Naive thymus-derived CD4-positive, alpha-beta T cell (primary cell): ENCODE measurements around the gene SPATA6L. TPM values are rescaled to one million over a fixed set of nuclear protein-coding genes. Genes with fewer than 3 reads are reported as not detected.

Source experiments
- ATAC-seq: fragments of 150-1000 bp; cut with Tn5 transposase; 2 replicates; pipeline ENCODE4 v1.10.0; 2021; ENCODE audit warnings: mild to moderate bottlenecking, moderate library complexity
- CTCF ChIA-PET: fragments of 350-600 bp; sonication (Branson Sonifier 250); formaldehyde crosslinking; loops from one replicate; lab custom pipeline; 2021; ENCODE audit warnings: antibody characterized with exemption; lab: Charles Lee
- POLR2A ChIA-PET: fragments of 350-600 bp; sonication (Branson Sonifier 250); formaldehyde crosslinking; loops from one replicate; lab custom pipeline; 2021; ENCODE audit warnings: antibody characterized with exemption, inconsistent platforms; lab: Charles Lee
- DNase-seq, 9 donors: peaks; one replicate each; pipeline versions ENCODE4 v3.0.0 to v3.0.0-alpha.2; 2020 to 2022; ENCODE audit warnings: mixed read lengths in 1 of 9
- H3K27ac ChIP-seq: one replicate; pipeline ENCODE4 v1.7.0; 2013; ENCODE audit warnings: mild to moderate bottlenecking, low read depth, low read length, moderate library complexity
- H3K27me3 ChIP-seq, 2 donors: one replicate each; pipeline ENCODE4 v1.7.0; 2013; ENCODE audit warnings: low read length in 2 of 2, mild to moderate bottlenecking in 2 of 2, moderate library complexity in 2 of 2; ENCODE audit not compliant: control insufficient read depth in 2 of 2, insufficient read depth in 2 of 2
- H3K36me3 ChIP-seq, 3 experiments: 1 replicate in 2 of 3; 2 replicates in 1 of 3; pipeline ENCODE4 v1.7.0; 2013; ENCODE audit warnings: low read length in 3 of 3, mild to moderate bottlenecking in 3 of 3, moderate library complexity in 1 of 3; ENCODE audit not compliant: insufficient read depth in 3 of 3, control insufficient read depth in 2 of 3
- H3K4me1 ChIP-seq, 2 donors: one replicate each; pipeline ENCODE4 v1.7.0; 2013; ENCODE audit warnings: low read length in 2 of 2, mild to moderate bottlenecking in 2 of 2, moderate library complexity in 1 of 2; ENCODE audit not compliant: control insufficient read depth in 2 of 2, insufficient read depth in 2 of 2
- H3K4me3 ChIP-seq: 2 replicates; pipeline ENCODE4 v1.7.0; 2013; ENCODE audit warnings: mild to moderate bottlenecking, low read length
- H3K9me3 ChIP-seq, 3 experiments: 1 replicate in 2 of 3; 2 replicates in 1 of 3; pipeline ENCODE4 v1.7.0; 2013; ENCODE audit warnings: low read length in 3 of 3; ENCODE audit not compliant: control insufficient read depth in 2 of 3
- H3K27ac Mint-ChIP-seq, 9 donors: one replicate each; pipeline ENCODE4 v1.8.0; 2020 to 2022; ENCODE audit warnings: mixed read lengths in 9 of 9, mild to moderate bottlenecking in 8 of 9, moderate library complexity in 5 of 9, inconsistent platforms in 2 of 9
- H3K27me3 Mint-ChIP-seq, 5 donors: one replicate each; pipeline ENCODE4 v1.8.0; 2021 to 2022; ENCODE audit warnings: mixed read lengths in 5 of 5, mild to moderate bottlenecking in 1 of 5
- H3K36me3 Mint-ChIP-seq, 5 donors: one replicate each; pipeline ENCODE4 v1.8.0; 2020 to 2022; ENCODE audit warnings: mixed read lengths in 5 of 5, mild to moderate bottlenecking in 3 of 5, inconsistent platforms in 1 of 5
- H3K4me1 Mint-ChIP-seq, 7 donors: one replicate each; pipeline ENCODE4 v1.8.0; 2020 to 2022; ENCODE audit warnings: mixed read lengths in 7 of 7, mild to moderate bottlenecking in 3 of 7, inconsistent platforms in 1 of 7
- H3K4me3 Mint-ChIP-seq, 10 donors: one replicate each; pipeline ENCODE4 v1.8.0; 2020 to 2022; ENCODE audit warnings: mild to moderate bottlenecking in 10 of 10, mixed read lengths in 10 of 10, moderate library complexity in 6 of 10, inconsistent platforms in 2 of 10
- H3K9me3 Mint-ChIP-seq, 11 donors: one replicate each; pipeline ENCODE4 v1.8.0; 2020 to 2022; ENCODE audit warnings: mixed read lengths in 11 of 11, mild to moderate bottlenecking in 4 of 11, inconsistent platforms in 1 of 11, moderate library complexity in 1 of 11
- intact Hi-C, 2 donors: fragments of 100-400 bp; cut with micrococcal nuclease; formaldehyde crosslinking; loops; one replicate each; pipeline ENCODE4 v1.15.1; 2023
- polyA plus RNA-seq, 2 donors: library from polyadenylated mRNA; unstranded; fragments of 300-500 nt; fragmentation: Illumina TruSeq; gene quantifications; one replicate each; pipeline ENCODE4 v1.2.3, GENCODE V29; 2021
- total RNA-seq, 6 experiments: library from RNA in 5 of 6; stranded (reverse) in 5 of 6; gene quantifications; 1 replicate in 5 of 6; 2 replicates in 1 of 6; pipeline ENCODE4 v1.2.3 and lab custom pipeline; 2021 to 2026

SPATA6L gene
- total and polyA plus RNA-seq, 7 experiments from 2014 or later: 0.40 to 9.2 (median 4.1) TPM

GRCh38 chr9:4674783-4675182, 8.5 kb upstream of the SPATA6L start:
- Mint-ChIP-seq H3K4me1 (peaks cover 0 to 20% (median 11%) of the 10 kb centered on the region in 7 donors), H3K27ac (no peak overlapping the region), H3K27me3 (no peaks in the 10 kb centered on the region), H3K36me3 (peaks cover 0 to 6% (median 3%) of the 10 kb centered on the region in 5 donors), H3K4me3 (no peak overlapping the region), H3K9me3 (peaks cover 0 to 2% (median 0%) of the 10 kb centered on the region in 11 donors)
- H3K36me3 ChIP-seq: no peaks in the 10 kb centered on the region
- DNase-seq (no peak), ATAC-seq (no peak)
- H3K4me3 ChIP-seq: no peak overlapping the region
- intact Hi-C loops: loop anchor here in 1 of 2 donors (5.0 kb wide), 2 partner anchors 263 to 778 kb away; partner anchors contain the start of gene CD274
- CTCF ChIA-PET: no interaction called here
- no peak overlapping the region for H3K27ac ChIP-seq
- POLR2A ChIA-PET: interaction anchor here (0.7 to 5.1 kb wide), 3 partner anchors 9 to 66 kb away, joined by 3 to 120 read pairs (median 4); partner anchors contain the start of genes PLPP6 and SPATA6L
- H3K27me3 ChIP-seq: no peaks in the 10 kb centered on the region
- peaks cover 6 to 7% of the 10 kb centered on the region in 2 donors for H3K4me1 ChIP-seq
- H3K9me3 ChIP-seq: no peaks in the 10 kb centered on the region

GRCh38 chr9:4671737-4672136, 5.5 kb upstream of the SPATA6L start:
- Histone ChIP-seq H3K9me3 (no peaks in the 10 kb centered on the region), H3K27me3 (no peaks in the 10 kb centered on the region), H3K4me1 (peaks cover 0 to 18% of the 10 kb centered on the region in 2 donors), H3K27ac (no peak overlapping the region), H3K36me3 (no peaks in the 10 kb centered on the region), H3K4me3 (no peak overlapping the region)
- H3K4me3 Mint-ChIP-seq: no peak overlapping the region
- DNase-seq: no peak
- ChIA-PET CTCF (no interaction called here), POLR2A (no interaction called here)
- H3K4me1 Mint-ChIP-seq: peaks cover 13 to 43% (median 31%) of the 10 kb centered on the region in 7 donors
- no peak for ATAC-seq
- intact Hi-C loops: no loop called here
- H3K27me3 Mint-ChIP-seq: no peaks in the 10 kb centered on the region
- H3K27ac Mint-ChIP-seq: no peak overlapping the region
- peaks cover 0 to 2% (median 0%) of the 10 kb centered on the region in 11 donors for H3K9me3 Mint-ChIP-seq
- H3K36me3 Mint-ChIP-seq: peaks cover 0 to 6% (median 3%) of the 10 kb centered on the region in 5 donors

DNA sequence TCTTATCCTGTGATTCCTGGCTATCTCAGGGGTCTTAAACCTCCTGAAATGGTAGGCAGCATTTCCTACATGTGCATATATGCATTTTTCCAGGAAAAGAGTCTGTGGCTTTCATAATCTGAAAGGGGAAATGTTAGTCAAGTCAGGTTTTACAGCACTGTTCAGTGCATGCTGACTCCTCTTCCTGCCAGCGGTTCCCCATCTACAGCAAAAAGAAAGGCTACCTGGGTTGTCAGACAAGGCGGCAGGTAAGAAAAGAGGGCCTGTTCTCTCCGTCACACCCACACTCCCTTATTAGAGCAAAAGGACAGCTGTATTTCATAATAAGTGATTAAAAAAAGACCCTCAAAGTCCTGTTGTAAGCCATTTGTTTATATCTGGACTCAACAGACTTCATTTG, 4.3 kb upstream of the SPATA6L start:
- Mint-ChIP-seq H3K4me1 (peaks cover 21 to 52% (median 40%) of the 10 kb centered on the region in 7 donors), H3K27ac (peak overlapping the region in 6 of 9 donors; percentile 12 to 78 (median 55)), H3K4me3 (peak overlapping the region in 3 of 10 donors; percentile 4 to 17 (median 10)), H3K36me3 (peaks cover 0 to 3% (median under 1%) of the 10 kb centered on the region in 5 donors), H3K9me3 (no peaks in the 10 kb centered on the region), H3K27me3 (no peaks in the 10 kb centered on the region)
- ATAC-seq: no peak
- DNase-seq: no peak
- CTCF ChIA-PET: interaction anchor here (0.6 to 1.3 kb wide), 3 partner anchors 9 to 122 kb away, joined by 3 to 4 read pairs (median 3); partner anchors contain the start of gene PLPP6
- Histone ChIP-seq H3K27me3 (no peaks in the 10 kb centered on the region), H3K9me3 (no peaks in the 10 kb centered on the region), H3K4me3 (no peak overlapping the region), H3K36me3 (no peaks in the 10 kb centered on the region), H3K27ac (no peak overlapping the region), H3K4me1 (peaks cover 5 to 24% of the 10 kb centered on the region in 2 donors)
- POLR2A ChIA-PET: interaction anchor here (0.6 to 3.4 kb wide), 3 partner anchors 9 to 70 kb away, joined by 3 to 17 read pairs (median 16); partner anchors contain the start of genes AK3 and CDC37L1
- intact Hi-C loops: no loop called here

- ChIA-PET POLR2A (interaction anchor here (2.0 to 8.8 kb wide), 3 partner anchors 6 to 71 kb away, joined by 16 to 120 read pairs (median 17); partner anchors contain the start of genes AK3 and CDC37L1), CTCF (interaction anchor here (1.3 kb wide), 1 partner anchor 8 kb away, joined by 3 read pairs; the partner anchor contains the start of gene PLPP6)
- Mint-ChIP-seq H3K4me3 (no peak overlapping the region), H3K36me3 (peaks cover 0 to 3% (median 0%) of the 10 kb centered on the region in 5 donors), H3K4me1 (peaks cover 26 to 56% (median 46%) of the 10 kb centered on the region in 7 donors), H3K27ac (peak overlapping the region in 2 of 9 donors; percentile 17 to 54), H3K27me3 (peaks cover 0 to 3% (median 0%) of the 10 kb centered on the region in 5 donors), H3K9me3 (no peaks in the 10 kb centered on the region)
- Histone ChIP-seq H3K9me3 (no peaks in the 10 kb centered on the region), H3K27me3 (no peaks in the 10 kb centered on the region), H3K4me1 (peaks cover 6 to 31% of the 10 kb centered on the region in 2 donors), H3K36me3 (no peaks in the 10 kb centered on the region), H3K27ac (no peak overlapping the region), H3K4me3 (no peak overlapping the region)
- ATAC-seq: no peak
- DNase-seq: no peak
- intact Hi-C loops: loop anchor here (10.0 kb wide), 4 partner anchors 665 to 1745 kb away; partner anchors contain the start of genes ERMP1 (in 1 of the 2), RLN1 (in 1 of the 2) and UHRF2 (in 1 of the 2)
Measured at GRCh38 chr9:4669890-4670289, 3.6 kb upstream of the SPATA6L start.

DNA sequence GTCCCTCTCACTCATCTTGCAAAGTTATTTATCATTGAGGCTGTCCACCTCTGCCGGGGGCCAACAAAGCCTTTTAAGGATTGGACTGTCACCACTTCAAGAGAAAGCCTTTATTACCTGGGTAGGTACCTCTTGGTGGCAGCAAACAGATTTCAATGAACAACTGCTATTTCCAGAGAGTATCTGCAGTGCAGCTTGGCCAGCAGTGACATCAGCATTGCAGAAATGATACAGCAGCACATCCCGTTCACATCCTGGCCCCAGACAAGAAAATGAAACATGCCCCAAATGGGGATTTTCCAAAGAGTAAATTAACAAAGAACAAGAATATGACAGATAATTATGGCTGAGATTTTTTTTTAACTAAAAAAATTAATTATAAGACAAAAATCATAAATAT, 2.3 kb upstream of the SPATA6L start:
- DNase-seq (no peak), ATAC-seq (no peak)
- Mint-ChIP-seq H3K9me3 (no peaks in the 10 kb centered on the region), H3K27ac (peak overlapping the region in 8 of 9 donors; percentile 68 to 95 (median 76)), H3K4me1 (peaks cover 37 to 69% (median 59%) of the 10 kb centered on the region in 7 donors), H3K27me3 (peaks cover 0 to 3% (median 0%) of the 10 kb centered on the region in 5 donors), H3K36me3 (peaks cover 0 to 5% (median 0%) of the 10 kb centered on the region in 5 donors), H3K4me3 (peak overlapping the region in 3 of 10 donors; percentile 5 to 89 (median 41))
- intact Hi-C loops: loop anchor here (10.0 kb wide), 4 partner anchors 666 to 1746 kb away; partner anchors contain the start of genes ERMP1 (in 1 of the 2), RLN1 (in 1 of the 2) and UHRF2 (in 1 of the 2)
- ChIA-PET POLR2A (interaction anchor here (0.6 to 8.8 kb wide), 7 partner anchors 7 to 716 kb away, joined by 3 to 120 read pairs (median 5); partner anchors contain the start of genes AK3 and CDC37L1), CTCF (no interaction called here)
- H3K4me3 ChIP-seq: no peak overlapping the region
- no peaks in the 10 kb centered on the region for H3K9me3 ChIP-seq
- peaks cover 9 to 44% of the 10 kb centered on the region in 2 donors for H3K4me1 ChIP-seq
- no peaks in the 10 kb centered on the region for H3K36me3 ChIP-seq
- H3K27ac ChIP-seq: no peak overlapping the region
- H3K27me3 ChIP-seq: no peaks in the 10 kb centered on the region

- Mint-ChIP-seq H3K27ac (peak overlapping the region in 8 of 9 donors; percentile 84 to 96 (median 94)), H3K9me3 (no peaks in the 10 kb centered on the region), H3K36me3 (peaks cover 0 to 7% (median 0%) of the 10 kb centered on the region in 5 donors), H3K27me3 (peaks cover 0 to 3% (median 0%) of the 10 kb centered on the region in 5 donors), H3K4me1 (peaks cover 45 to 77% (median 68%) of the 10 kb centered on the region in 7 donors), H3K4me3 (peak overlapping the region in 8 of 10 donors; percentile 33 to 98 (median 76))
- Histone ChIP-seq H3K9me3 (no peaks in the 10 kb centered on the region), H3K4me3 (no peak overlapping the region), H3K27ac (peak overlapping the region; percentile 35), H3K4me1 (peaks cover 17 to 53% of the 10 kb centered on the region in 2 donors), H3K36me3 (no peaks in the 10 kb centered on the region), H3K27me3 (no peaks in the 10 kb centered on the region)
- ChIA-PET POLR2A (interaction anchor here (0.8 to 8.8 kb wide), 8 partner anchors 8 to 73 kb away, joined by 3 to 120 read pairs (median 8); partner anchors contain the start of genes AK3 and CDC37L1), CTCF (no interaction called here)
- peak; percentile 72 for ATAC-seq
- intact Hi-C loops: loop anchor here (1.0 to 10.0 kb wide), 7 partner anchors 12 to 1747 kb away; partner anchors contain the start of genes CDC37L1 (in 1 of the 2), ERMP1 (in 1 of the 2), RLN1 (in 1 of the 2) and UHRF2 (in 1 of the 2)
- peak in 7 of 9 donors; percentile 51 to 80 (median 73) for DNase-seq
Measured at GRCh38 chr9:4667681-4668080, 1.4 kb upstream of the SPATA6L start.
